ENCODE results near the gene RHOD.
A peak's percentile ranks its signal among the peaks of the same experiment; 100 is the strongest.

RHOD gene

DNA sequence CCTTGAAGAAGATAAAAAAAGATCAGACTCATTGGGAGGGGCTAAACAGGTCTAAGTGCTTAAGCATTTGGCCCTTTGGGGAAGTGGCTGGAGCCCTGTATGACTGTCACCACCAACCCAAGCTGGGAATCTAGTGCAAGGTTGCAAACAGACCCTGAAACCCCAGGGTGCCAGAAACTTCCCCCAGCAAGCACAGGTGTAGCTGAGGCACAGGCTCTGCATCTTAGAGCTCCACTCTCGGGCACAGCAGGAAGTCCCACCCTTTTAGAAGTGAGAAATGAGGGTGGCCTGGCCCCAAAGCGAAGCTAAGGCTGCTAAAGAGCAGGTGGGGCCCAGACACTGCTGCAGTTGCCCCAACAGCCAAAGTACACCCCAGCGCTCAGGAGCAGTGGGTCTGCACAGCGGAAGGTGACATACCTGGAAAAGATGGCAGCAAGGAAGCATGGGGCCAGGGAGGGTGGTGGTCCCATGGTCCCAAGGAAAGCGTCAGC lies 56.6 kb downstream of the RHOD start:
- DNase-seq (ENCODE audit: low read depth in 1 of 2, low spot score in 1 of 2), result no peak

GRCh38 chr11:67114275-67114896 lies 57.7 kb downstream of the RHOD start:
- no peak for DNase-seq (ENCODE audit: low read depth in 1 of 2, low spot score in 1 of 2)

GRCh38 chr11:67116758-67117105 lies 60.1 kb downstream of the RHOD start:
- DNase-seq (ENCODE audit: low read depth in 1 of 2, low spot score in 1 of 2), result no peak

- no peak for DNase-seq (ENCODE audit: low read depth in 1 of 2, low spot score in 1 of 2)
These were observed 60.5 kb downstream of the RHOD start for GRCh38 chr11:67117176-67117575.

DNA sequence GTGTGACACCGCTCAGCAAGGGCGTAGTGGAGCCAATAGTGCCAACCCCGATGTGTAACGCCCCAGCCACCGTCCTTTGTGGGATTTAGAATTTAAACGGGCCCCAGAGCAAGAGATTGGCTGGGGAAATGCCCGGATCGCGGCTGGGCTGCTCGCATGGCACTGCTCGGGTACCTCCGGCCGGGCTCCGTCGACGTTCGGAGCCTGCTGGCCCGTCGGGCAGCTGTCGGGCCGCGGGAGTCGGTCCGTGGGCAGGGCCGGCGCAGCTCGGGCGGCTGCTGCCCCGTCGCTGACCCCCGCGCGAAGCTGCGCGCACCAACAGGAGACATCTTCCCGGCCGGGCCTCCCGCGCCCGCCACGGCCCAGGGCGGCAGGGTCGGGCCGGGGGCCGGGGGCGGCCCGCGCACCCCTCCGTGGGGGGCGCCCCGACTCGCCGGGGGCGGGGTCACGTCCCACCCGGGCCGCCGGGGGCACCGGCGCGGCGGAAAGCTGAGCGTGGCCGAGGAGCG lies 61.1 kb downstream of the RHOD start:
- DNase-seq (ENCODE audit: low read depth in 1 of 2, low spot score in 1 of 2), result peak in 1 of 2 donors; percentile 16

DNA sequence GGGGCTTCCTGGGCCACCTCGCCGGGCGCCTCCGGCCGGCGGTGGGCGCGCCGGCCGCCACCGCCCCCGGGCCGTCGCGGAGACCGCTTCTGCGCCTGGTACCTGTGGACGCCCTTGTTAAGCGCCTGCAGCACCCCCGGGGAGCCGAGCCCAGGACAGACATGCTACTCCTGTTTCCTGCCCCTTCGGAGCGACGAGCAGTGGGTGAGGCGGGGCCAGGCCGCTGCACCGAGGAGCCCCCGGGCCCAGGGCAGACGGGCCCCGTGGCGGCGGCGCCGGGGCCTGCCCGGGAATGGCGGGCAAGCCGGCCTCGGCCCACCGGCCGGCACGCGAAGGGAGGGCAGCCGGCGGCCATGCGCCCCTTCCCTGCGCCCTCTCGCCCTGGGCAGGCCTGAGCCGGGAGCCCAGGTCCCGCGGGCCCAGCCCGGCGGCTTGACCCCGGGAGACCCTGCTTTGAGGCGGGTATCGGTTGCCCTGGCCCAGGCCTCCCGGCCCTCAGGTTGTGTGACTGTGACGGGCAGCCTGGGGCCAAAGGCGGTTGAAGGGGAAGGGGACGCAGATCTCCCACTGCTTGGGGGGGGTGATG lies 61.6 kb downstream of the RHOD start:
- peak; percentile 37 to 43 for DNase-seq (ENCODE audit: low read depth in 1 of 2, low spot score in 1 of 2)

DNA sequence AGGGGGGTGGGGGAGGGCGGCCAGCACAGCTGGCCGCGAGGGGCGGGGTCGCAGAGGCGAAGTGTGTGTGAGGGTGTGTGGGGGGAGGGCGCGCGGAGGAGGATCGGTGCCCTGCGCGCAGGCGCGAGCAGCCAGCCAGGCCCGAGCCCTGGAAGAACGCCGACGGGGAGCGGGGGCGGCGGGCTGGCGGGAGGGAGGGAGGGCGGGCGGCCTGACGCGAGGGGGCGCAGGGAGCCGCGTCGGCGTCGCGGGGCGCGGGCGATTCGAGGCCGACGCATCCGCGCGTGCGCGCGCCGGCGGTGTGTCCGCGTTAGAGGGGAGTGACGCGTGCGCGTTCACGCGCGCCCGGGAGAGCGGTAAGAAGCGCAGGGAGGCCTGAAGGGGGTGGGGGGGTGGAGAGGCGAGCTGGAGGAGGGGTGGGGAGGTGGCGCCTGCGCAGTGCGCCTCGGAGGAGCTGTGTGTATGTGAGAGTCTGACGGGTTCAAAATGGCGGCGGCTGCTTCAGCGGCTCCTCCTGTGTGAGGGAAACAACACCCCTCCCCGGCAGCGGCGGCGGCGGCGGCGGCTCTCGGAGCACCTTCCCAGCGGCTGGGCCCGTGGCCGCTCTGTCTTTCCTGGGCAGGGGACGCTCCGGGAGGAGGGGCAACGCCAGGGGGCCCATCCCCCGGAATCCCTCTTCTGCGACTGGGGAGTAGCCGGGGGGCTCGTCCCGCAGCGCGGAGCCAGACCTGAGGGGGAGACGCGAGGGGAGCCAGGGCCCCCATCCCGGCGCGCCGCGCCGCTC lies 62.3 kb downstream of the RHOD start, which contains the start of gene KDM2A:
Gene KDM2A (plus strand): TSS at position 463 of the 784 bp plus-strand sequence. CDS start 2,054 bp downstream, outside the sequence.
- peak; percentile 90 to 98 for DNase-seq (ENCODE audit: low read depth in 1 of 2, low spot score in 1 of 2)

- DNase-seq (ENCODE audit: low read depth in 1 of 2, low spot score in 1 of 2), result peak in 1 of 2 donors; percentile 12
These were observed 63.1 kb downstream of the RHOD start for GRCh38 chr11:67119585-67120391.

GRCh38 chr11:67120456-67120855 lies 63.8 kb downstream of the RHOD start:
- DNase-seq (ENCODE audit: low read depth in 1 of 2, low spot score in 1 of 2), result no peak

DNA sequence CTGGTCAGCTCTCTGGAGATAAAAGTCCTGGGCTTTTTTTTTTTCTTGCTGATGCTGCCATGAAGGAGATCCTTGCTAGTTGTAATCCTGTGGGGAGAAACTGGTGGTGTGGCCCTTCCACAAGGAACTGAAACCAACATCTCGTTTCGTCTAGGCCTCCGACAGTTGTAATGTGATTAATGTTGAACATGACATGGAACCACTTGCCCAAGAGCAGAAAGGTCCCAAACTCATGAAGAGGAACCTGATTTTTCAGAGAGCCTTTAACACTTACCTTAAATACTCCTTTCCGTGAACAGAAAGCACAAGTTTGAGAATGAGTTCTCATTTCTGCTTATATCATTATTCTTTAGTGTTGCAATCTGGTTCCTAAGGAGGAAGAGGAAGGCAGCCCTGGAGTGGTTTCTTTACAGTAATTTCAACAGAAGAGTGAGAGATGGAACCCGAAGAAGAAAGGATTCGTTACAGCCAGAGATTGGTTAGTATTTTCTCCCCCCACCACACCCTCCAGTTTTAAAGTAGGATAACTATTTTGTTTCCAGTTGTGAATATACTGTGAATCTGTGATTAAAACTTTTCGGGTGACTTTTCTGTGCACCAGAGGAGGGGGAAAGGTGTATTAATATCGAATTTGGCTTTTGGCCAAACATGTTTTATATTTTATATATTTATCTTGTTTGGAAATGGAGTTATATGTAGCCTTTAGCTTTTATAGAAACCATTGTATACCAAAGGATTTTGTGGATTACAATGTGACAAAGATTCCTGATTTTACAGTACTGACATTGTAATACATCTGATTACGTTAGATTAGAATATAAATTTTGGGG lies 64.4 kb downstream of the RHOD start:
- no peak for DNase-seq (ENCODE audit: low read depth in 1 of 2, low spot score in 1 of 2)
